Fibroblast of mammary gland (primary cell): ENCODE data around the gene KLF7.

ENCODE experiments used
- DNase-seq: peaks from one replicate; pipeline ENCODE4 v3.0.0-alpha.2; 2010; ENCODE audit warnings: low read depth
- H3K4me3 ChIP-seq: 2 replicates; pipeline ENCODE4 v1.5.1; 2011; ENCODE audit warnings: low read depth, mild to moderate bottlenecking, low read length, moderate library complexity; ENCODE audit not compliant: control insufficient read depth
- TF ChIP-seq, protein P1 (sequence below): conservative IDR thresholded peaks from 2 replicates; pipeline ENCODE4 v1.5.1; 2011; ENCODE audit warnings: low read depth, low read length, inconsistent platforms; ENCODE audit not compliant: control insufficient read depth, insufficient read depth

KLF7 gene

DNA sequence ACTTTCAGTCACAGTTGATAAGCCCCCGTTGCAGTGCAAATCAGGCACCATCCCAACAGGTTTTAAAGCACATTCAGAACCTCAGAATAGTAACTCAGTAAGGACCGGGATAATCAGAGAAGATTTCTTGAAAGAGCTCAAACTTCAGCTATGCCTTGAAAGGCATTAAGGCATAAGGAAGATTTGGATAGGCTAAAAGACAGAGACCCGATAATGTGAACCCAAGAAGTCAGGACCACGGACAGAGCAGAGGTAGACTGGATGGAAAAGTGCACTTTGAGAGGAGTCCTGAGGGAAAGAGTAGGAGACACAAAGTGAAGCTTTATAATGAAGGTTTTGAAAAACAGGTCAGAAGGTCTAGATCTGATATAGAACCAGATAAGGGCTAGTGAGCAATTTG, 36.9 kb upstream of the KLF7 start:
- DNase-seq, result peak; percentile 46
- TF ChIP-seq, protein P1, sequence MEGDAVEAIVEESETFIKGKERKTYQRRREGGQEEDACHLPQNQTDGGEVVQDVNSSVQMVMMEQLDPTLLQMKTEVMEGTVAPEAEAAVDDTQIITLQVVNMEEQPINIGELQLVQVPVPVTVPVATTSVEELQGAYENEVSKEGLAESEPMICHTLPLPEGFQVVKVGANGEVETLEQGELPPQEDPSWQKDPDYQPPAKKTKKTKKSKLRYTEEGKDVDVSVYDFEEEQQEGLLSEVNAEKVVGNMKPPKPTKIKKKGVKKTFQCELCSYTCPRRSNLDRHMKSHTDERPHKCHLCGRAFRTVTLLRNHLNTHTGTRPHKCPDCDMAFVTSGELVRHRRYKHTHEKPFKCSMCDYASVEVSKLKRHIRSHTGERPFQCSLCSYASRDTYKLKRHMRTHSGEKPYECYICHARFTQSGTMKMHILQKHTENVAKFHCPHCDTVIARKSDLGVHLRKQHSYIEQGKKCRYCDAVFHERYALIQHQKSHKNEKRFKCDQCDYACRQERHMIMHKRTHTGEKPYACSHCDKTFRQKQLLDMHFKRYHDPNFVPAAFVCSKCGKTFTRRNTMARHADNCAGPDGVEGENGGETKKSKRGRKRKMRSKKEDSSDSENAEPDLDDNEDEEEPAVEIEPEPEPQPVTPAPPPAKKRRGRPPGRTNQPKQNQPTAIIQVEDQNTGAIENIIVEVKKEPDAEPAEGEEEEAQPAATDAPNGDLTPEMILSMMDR, result no peak
- no peak overlapping the region for H3K4me3 ChIP-seq

DNA sequence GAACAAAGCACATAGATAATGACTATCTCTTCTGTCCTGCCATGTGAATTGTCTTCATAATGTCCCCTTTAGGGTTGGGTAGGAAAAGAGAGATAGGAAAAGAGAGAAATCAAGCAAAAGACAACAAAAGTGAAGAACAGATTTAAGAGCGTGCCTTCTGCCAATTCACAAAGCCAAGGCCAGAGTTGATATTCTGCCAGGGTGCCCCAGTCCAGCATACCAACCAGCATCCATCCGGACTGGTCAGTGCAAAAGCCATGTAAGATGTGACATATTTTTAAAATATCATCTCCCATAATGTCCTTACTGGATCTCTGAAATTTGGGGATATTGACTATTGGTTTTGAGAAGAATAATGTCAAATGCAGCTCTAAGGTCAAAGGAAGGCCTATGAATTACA, 35.7 kb upstream of the KLF7 start:
- no peak for DNase-seq
- H3K4me3 ChIP-seq, result no peak overlapping the region
- TF ChIP-seq, protein P1, result no peak

DNA sequence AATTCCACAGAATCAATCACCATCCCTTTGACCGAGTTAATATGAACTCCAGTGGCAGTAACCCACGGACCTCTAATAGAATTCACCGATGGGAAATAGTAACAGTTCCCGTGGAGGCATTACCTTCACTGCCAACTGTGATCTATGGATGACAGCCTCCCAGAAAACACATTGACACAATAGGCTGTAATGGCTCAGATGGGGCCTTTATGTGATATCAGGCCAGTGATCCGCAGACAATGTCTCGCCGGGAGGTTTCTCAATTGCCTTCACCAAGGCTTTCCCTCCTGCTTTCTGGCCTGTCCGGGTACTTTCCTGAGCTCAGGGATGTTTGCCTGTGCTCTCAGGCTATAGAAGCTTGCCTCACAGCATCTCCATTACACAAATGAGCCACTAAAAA, 34.4 kb upstream of the KLF7 start:
- no peak overlapping the region for H3K4me3 ChIP-seq
- no peak for DNase-seq
- TF ChIP-seq, protein P1, result no peak

DNA sequence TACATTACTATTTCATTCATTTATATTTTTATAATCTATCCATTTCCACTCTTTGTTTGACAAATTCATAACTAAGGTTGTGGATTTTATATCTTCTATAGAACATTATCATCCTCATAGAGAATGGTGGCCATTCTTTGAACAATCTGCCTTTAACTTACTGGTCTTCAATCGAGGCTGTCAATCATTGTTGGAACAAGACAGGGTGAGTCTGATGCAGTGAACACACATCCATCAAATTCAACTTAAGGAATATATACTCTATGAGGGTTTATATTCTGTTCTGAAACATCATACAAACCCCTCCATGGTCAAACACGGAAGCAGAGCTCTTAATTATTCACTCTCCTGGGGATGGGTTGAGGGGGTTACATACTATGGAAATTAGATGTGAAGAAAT, 28.3 kb upstream of the KLF7 start:
- DNase-seq, result no peak
- H3K4me3 ChIP-seq, result no peak overlapping the region
- TF ChIP-seq, protein P1, result no peak

DNA sequence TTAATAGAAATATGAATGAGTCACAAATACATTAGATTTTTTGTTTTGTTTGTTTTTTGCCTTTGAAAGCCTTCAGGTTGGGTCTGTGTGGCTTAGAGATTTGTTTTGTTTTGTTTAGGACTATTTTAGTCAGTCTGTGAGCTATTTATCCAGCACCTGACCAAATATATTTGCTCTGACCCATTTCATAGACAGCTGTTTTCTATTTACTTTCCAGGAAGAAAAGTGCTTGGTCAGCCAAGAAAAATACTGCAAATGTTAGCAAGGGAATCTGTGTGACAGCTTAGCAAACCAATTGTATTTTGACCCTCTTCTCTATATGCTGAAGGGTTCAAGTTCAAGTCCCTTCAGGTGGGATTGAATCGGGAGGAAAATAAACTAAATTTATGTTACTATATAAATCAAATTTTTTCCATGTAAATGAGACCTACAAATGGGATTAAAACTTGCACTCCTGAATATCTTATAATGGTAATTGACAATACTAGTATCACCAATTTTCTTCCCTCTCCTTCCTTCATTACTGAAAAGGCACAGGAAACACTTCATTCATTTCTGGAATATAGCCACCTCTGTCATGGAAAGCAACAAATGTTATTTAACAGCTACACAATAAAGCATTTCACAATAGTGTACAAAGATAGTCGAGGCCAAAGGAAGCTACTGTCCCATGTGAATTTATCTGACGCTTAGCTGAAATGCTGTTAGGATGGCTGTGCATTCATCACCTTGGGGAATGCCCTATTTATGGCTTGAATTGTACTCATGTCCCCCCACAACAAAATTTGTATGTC, 23.1 kb upstream of the KLF7 start:
- TF ChIP-seq, protein P1, result no peak
- peak; percentile 92 for DNase-seq
- H3K4me3 ChIP-seq, result no peak overlapping the region

DNA sequence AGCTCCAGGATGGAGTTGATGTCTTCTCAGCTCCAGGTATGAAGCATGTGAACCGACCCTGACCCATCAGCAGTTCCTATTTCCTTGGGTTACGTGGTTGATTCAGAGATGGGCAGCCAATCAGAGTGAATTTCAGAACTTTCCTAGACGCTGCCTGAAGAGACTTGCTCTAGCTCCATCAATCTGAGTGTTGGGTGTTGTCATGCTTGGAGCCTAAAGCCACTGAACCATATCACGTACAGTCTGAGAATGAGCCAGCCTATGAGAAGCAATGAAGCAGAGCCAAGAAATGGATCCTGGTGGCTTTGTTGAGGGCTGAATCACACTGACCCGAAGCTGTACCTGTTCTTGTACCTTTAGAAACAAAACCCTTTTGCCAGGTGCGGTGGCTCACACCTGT, 19.6 kb upstream of the KLF7 start:
- TF ChIP-seq, protein P1, result no peak
- DNase-seq, result no peak
- H3K4me3 ChIP-seq, result no peak overlapping the region
